GM23338 (cell line): ENCODE results near the gene GCNT2. TPM values are rescaled to one million over a fixed set of nuclear protein-coding genes. Genes with fewer than 3 reads are reported as not detected.

Source experiments
- ATAC-seq: fragments of 200-7000 bp; cut with Tn5 transposase; 3 replicates; pipeline ENCODE4 v1.9.1; 2020
- DNase-seq: peaks from one replicate; pipeline ENCODE4 v3.0.0-alpha.2; 2015; ENCODE audit warnings: low spot score
- H2AFZ ChIP-seq: fragments of 200-600 bp; sonication (generic); 2 replicates; pipeline ENCODE4 v1.8.0; 2016; ENCODE audit warnings: antibody characterized with exemption, mild to moderate bottlenecking, moderate library complexity
- H3F3A ChIP-seq: fragments of 200-600 bp; sonication (generic); replicated peaks from 2 replicates; pipeline ENCODE4 v1.8.0; 2017; ENCODE audit warnings: antibody characterized with exemption, mixed run types, low read depth
- H3K27ac ChIP-seq: fragments of 200-600 bp; sonication (generic); 2 replicates; pipeline ENCODE4 v1.6.1; 2016; ENCODE audit warnings: low read depth
- H3K27me3 ChIP-seq: fragments of 200-600 bp; sonication (generic); 2 replicates; pipeline ENCODE4 v1.8.0; 2016; ENCODE audit warnings: mild to moderate bottlenecking, mixed run types, moderate library complexity; ENCODE audit not compliant: insufficient read depth
- H3K36me3 ChIP-seq: fragments of 200-600 bp; sonication (generic); 2 replicates; pipeline ENCODE4 v1.8.0; 2016; ENCODE audit warnings: mild to moderate bottlenecking; ENCODE audit not compliant: insufficient read depth
- H3K4me1 ChIP-seq: fragments of 200-600 bp; sonication (generic); 2 replicates; pipeline ENCODE4 v1.8.0; 2016; ENCODE audit warnings: mild to moderate bottlenecking, moderate library complexity; ENCODE audit not compliant: insufficient read depth
- H3K4me2 ChIP-seq: fragments of 200-600 bp; sonication (generic); 2 replicates; pipeline ENCODE4 v1.7.1; 2017; ENCODE audit warnings: mixed run types
- H3K4me3 ChIP-seq: fragments of 200-600 bp; sonication (generic); 2 replicates; pipeline ENCODE4 v1.6.1; 2016; ENCODE audit warnings: mixed run types
- H3K79me2 ChIP-seq: fragments of 200-600 bp; sonication (generic); replicated peaks from 2 replicates; pipeline ENCODE4 v1.8.0; 2017; ENCODE audit warnings: mild to moderate bottlenecking; ENCODE audit not compliant: insufficient read depth
- H3K9me2 ChIP-seq: fragments of 200-600 bp; sonication (generic); 2 replicates; pipeline ENCODE4 v1.8.0; 2017; ENCODE audit not compliant: insufficient read depth
- H4K20me1 ChIP-seq: fragments of 200-600 bp; sonication (generic); replicated peaks from 2 replicates; pipeline ENCODE4 v1.8.0; 2017; ENCODE audit warnings: mild to moderate bottlenecking; ENCODE audit not compliant: insufficient read depth
- H3K27ac Mint-ChIP-seq: 2 replicates; pipeline ENCODE4 v1.8.0; 2020; ENCODE audit warnings: inconsistent platforms, mild to moderate bottlenecking, moderate library complexity, mixed read lengths
- H3K27me3 Mint-ChIP-seq: 3 replicates; pipeline ENCODE4 v1.8.0; 2022; ENCODE audit warnings: low read depth, mild to moderate bottlenecking, moderate library complexity, mixed read lengths, inconsistent platforms; ENCODE audit not compliant: insufficient read depth, poor library complexity
- H3K36me3 Mint-ChIP-seq: 3 replicates; pipeline ENCODE4 v1.8.0; 2021; ENCODE audit warnings: low read depth, mild to moderate bottlenecking, inconsistent platforms, moderate library complexity, mixed read lengths
- H3K4me1 Mint-ChIP-seq: 3 replicates; pipeline ENCODE4 v1.8.0; 2020; ENCODE audit warnings: mild to moderate bottlenecking, inconsistent platforms, mixed read lengths
- H3K4me3 Mint-ChIP-seq: 3 replicates; pipeline ENCODE4 v1.8.0; 2021; ENCODE audit warnings: moderate library complexity, mild to moderate bottlenecking, inconsistent platforms, mixed read lengths
- H3K9me3 Mint-ChIP-seq: 3 replicates; pipeline ENCODE4 v1.8.0; 2020; ENCODE audit warnings: moderate library complexity, mild to moderate bottlenecking, inconsistent platforms, mixed read lengths
- CREB1 ChIP-seq: fragments of 250-450 bp; sonication (Bioruptor Pico); IDR thresholded peaks from 2 replicates; pipeline ENCODE4 v1.5.0; 2020; ENCODE audit warnings: low read depth, mild to moderate bottlenecking, moderate library complexity
- CTCF ChIP-seq, 2 experiments: fragments of 200-600 bp in 1 of 2; sonication (generic) in 1 of 2; conservative IDR thresholded peaks; 2 replicates each; pipeline versions ENCODE4 v1.5.1 to v1.6.1; 2016 to 2017; ENCODE audit warnings: antibody characterized with exemption in 2 of 2, low read depth in 2 of 2, mild to moderate bottlenecking in 2 of 2, moderate library complexity in 1 of 2
- ETS1 ChIP-seq: IDR thresholded peaks from 2 replicates; pipeline ENCODE4 v1.6.1; 2016; ENCODE audit warnings: antibody characterized with exemption
- EZH2 ChIP-seq: fragments of 200-600 bp; sonication (generic); IDR thresholded peaks from one replicate; pipeline ENCODE4 v1.8.0; 2017; ENCODE audit warnings: antibody characterized with exemption, mild to moderate bottlenecking, low read depth; ENCODE audit not compliant: unreplicated experiment
- EZH2phosphoT487 ChIP-seq: fragments of 200-600 bp; sonication (generic); IDR thresholded peaks from one replicate; pipeline ENCODE4 v1.8.1; 2018; ENCODE audit warnings: antibody characterized with exemption; ENCODE audit not compliant: unreplicated experiment
- JUNB ChIP-seq: IDR thresholded peaks from one replicate; pipeline ENCODE4 v1.6.1; 2016; ENCODE audit warnings: antibody characterized with exemption; ENCODE audit not compliant: unreplicated experiment
- NANOG ChIP-seq: IDR thresholded peaks from 2 replicates; pipeline ENCODE4 v1.6.1; 2016; ENCODE audit warnings: antibody characterized with exemption, borderline replicate concordance
- POLR2AphosphoS5 ChIP-seq: IDR thresholded peaks from 2 replicates; pipeline ENCODE4 v1.6.1; 2016; ENCODE audit warnings: antibody characterized with exemption, low read depth
- STAT1 ChIP-seq: IDR thresholded peaks from one replicate; pipeline ENCODE4 v1.6.1; 2016; ENCODE audit warnings: antibody characterized with exemption; ENCODE audit not compliant: unreplicated experiment
- ZNF114 ChIP-seq: fragments of 250-450 bp; sonication (Bioruptor Pico); IDR thresholded peaks from 2 replicates; pipeline ENCODE4 v1.5.0; 2020; ENCODE audit warnings: mild to moderate bottlenecking, moderate library complexity
- ZNF331 ChIP-seq: fragments of 250-450 bp; sonication (Bioruptor Pico); IDR thresholded peaks from 2 replicates; pipeline ENCODE4 v1.5.0; 2020; ENCODE audit warnings: low read depth, mild to moderate bottlenecking, moderate library complexity
- ZNF462 ChIP-seq: fragments of 250-450 bp; sonication (Bioruptor Pico); IDR thresholded peaks from 2 replicates; pipeline ENCODE4 v1.5.0; 2020; ENCODE audit warnings: mild to moderate bottlenecking, moderate library complexity
- polyA plus RNA-seq: library from polyadenylated mRNA; unstranded; fragments of >200 nt; fragmentation: Nextera tagmentation; extraction: Ambion mirVana; gene quantifications from 2 replicates; pipeline ENCODE4 v1.2.1, GENCODE V29; 2016
- total RNA-seq: library from RNA; depleted of rRNA; stranded (reverse); fragments of >200 nt; shearing (Covaris generic); gene quantifications from 2 replicates; pipeline ENCODE4 v1.2.3, GENCODE V29; 2014

Gene GCNT2
- total and polyA plus RNA-seq, 2 experiments from 2014 or later, result 28.3 to 137 TPM

DNA sequence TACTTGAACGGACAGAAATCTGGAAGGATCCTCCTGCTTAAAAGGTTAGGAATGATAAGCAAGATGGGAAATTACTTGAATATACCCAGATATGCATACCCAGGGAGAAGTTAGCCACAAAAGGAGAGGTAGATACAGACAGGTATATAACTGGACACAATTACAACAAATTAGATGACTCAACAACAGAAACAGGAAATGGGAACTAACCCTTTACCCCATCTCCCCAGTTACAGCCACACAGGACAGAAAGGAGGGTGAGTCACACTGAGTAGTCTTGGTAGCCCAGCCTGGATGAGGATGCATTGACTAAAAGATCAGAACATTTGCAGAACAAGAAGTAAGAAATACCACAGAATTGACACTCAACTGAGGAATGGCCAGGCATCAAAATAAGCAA lies 112.1 kb downstream of the GCNT2 start (continued):
- TF ChIP-seq JUNB (no peak), EZH2 (no peak), EZH2phosphoT487 (no peak), ETS1 (no peak), ZNF114 (CRISPR knock-in tag) (no peak), POLR2AphosphoS5 (no peak), CTCF (conservative IDR thresholded peaks at IDR 0.05; ENCODE audit: low read depth in 2 of 2) (no peak), CREB1 (CRISPR knock-in tag) (no peak), STAT1 (no peak)

- H3F3A ChIP-seq, result no peaks in the 10 kb centered on the region
- Mint-ChIP-seq H3K27ac (no peak overlapping the region), H3K4me1 (peaks cover 6% of the 10 kb centered on the region; the same call in 2 of the 3 replicates), H3K27me3 (peaks cover 2% of the 10 kb centered on the region), H3K4me3 (no peak overlapping the region), H3K36me3 (0 out of 3 replicates have a peak, but pooled peaks cover 5% of the 10 kb centered on the region), H3K9me3 (peaks cover 12% of the 10 kb centered on the region; the same call in 2 of the 3 replicates)
- no peaks in the 10 kb centered on the region for H3K36me3 ChIP-seq
- H3K9me2 ChIP-seq, result peaks cover 3% of the 10 kb centered on the region; the same call in 1 of the 2 replicates
- no peak overlapping the region for H3K27ac ChIP-seq
- DNase-seq (no peak), ATAC-seq (no peak)
- no peak overlapping the region for H2AFZ ChIP-seq
- no peaks in the 10 kb centered on the region for H3K27me3 ChIP-seq
- no peaks in the 10 kb centered on the region for H3K79me2 ChIP-seq
- no peaks in the 10 kb centered on the region for H4K20me1 ChIP-seq
- H3K4me2 ChIP-seq, result no peak overlapping the region
- H3K4me1 ChIP-seq, result no peaks in the 10 kb centered on the region
- H3K4me3 ChIP-seq, result no peak overlapping the region
- TF ChIP-seq NANOG (no peak), POLR2AphosphoS5 (no peak), STAT1 (no peak), ETS1 (no peak), CTCF (conservative IDR thresholded peaks at IDR 0.05; ENCODE audit: low read depth in 2 of 2) (no peak), ZNF331 (CRISPR knock-in tag) (no peak), ZNF462 (CRISPR knock-in tag) (no peak), JUNB (no peak), EZH2phosphoT487 (no peak), ZNF114 (CRISPR knock-in tag) (no peak)
Measured at GRCh38 chr6:10640412-10640811, 119.3 kb downstream of the GCNT2 start.
